HepG2 (cell line): ENCODE results near the gene MRFAP1L1. TPM values are rescaled to one million over a fixed set of nuclear protein-coding genes. Genes with fewer than 3 reads are reported as not detected.
A peak's percentile ranks its signal among the peaks of the same experiment; 100 is the strongest.

Experiments
- ARID2 ChIP-seq: sonication (generic); formaldehyde crosslinking; IDR thresholded peaks from 2 replicates; pipeline ENCODE4 v1.8.1; 2022; ENCODE audit warnings: mild to moderate bottlenecking, missing genetic modification reagents, borderline replicate concordance
- EZH2 ChIP-seq: conservative IDR thresholded peaks from 2 replicates; pipeline ENCODE4 v1.6.1; 2012; ENCODE audit warnings: mild to moderate bottlenecking, low read depth, low read length, moderate library complexity
- FOSL2 ChIP-seq: sonication (generic); formaldehyde crosslinking; IDR thresholded peaks from 2 replicates; pipeline ENCODE4 v1.4.0; 2020; ENCODE audit warnings: missing genetic modification reagents
- FOXJ3 ChIP-seq: sonication (generic); formaldehyde crosslinking; IDR thresholded peaks from 2 replicates; pipeline ENCODE4 v1.4.0; 2020; ENCODE audit warnings: missing genetic modification reagents, mild to moderate bottlenecking, borderline replicate concordance
- HIVEP1 ChIP-seq: sonication (generic); formaldehyde crosslinking; IDR thresholded peaks from 2 replicates; pipeline ENCODE4 v1.4.0; 2020; ENCODE audit warnings: mild to moderate bottlenecking, missing genetic modification reagents
- KLF9 ChIP-seq: IDR thresholded peaks from 2 replicates; pipeline ENCODE4 v1.6.1; 2016; ENCODE audit warnings: low read depth
- NFIB ChIP-seq: sonication (generic); formaldehyde crosslinking; IDR thresholded peaks from 2 replicates; pipeline ENCODE4 v1.9.0; 2021; ENCODE audit warnings: missing genetic modification reagents, mild to moderate bottlenecking, borderline replicate concordance
- POLR2G ChIP-seq: fragments of 200-400 bp; formaldehyde crosslinking; IDR thresholded peaks from 2 replicates; pipeline ENCODE4 v1.6.1; 2018; ENCODE audit warnings: mild to moderate bottlenecking, low read depth, low read length, moderate library complexity
- RELA ChIP-seq: sonication (generic); formaldehyde crosslinking; IDR thresholded peaks from 2 replicates; pipeline ENCODE4 v1.4.0; 2020; ENCODE audit warnings: missing genetic modification reagents
- TEAD3 ChIP-seq: optimal IDR thresholded peaks from 2 replicates; pipeline ENCODE3; 2016; ENCODE audit warnings: borderline replicate concordance
- ZMYM3 ChIP-seq: sonication (generic); formaldehyde crosslinking; IDR thresholded peaks from 2 replicates; pipeline ENCODE4 v1.5.1; 2020; ENCODE audit warnings: mild to moderate bottlenecking, missing genetic modification reagents
- ZNF205 ChIP-seq: IDR thresholded peaks from 2 replicates; pipeline ENCODE4 v1.6.1; 2018; ENCODE audit warnings: missing biosample characterization, missing genetic modification reagents
- ZNF430 ChIP-seq: sonication (generic); formaldehyde crosslinking; IDR thresholded peaks from 2 replicates; pipeline ENCODE4 v1.9.0; 2021; ENCODE audit warnings: mild to moderate bottlenecking, missing genetic modification reagents
- ZNF768 ChIP-seq: sonication (generic); formaldehyde crosslinking; IDR thresholded peaks from 2 replicates; pipeline ENCODE4 v1.4.0; 2020; ENCODE audit warnings: missing genetic modification reagents
- polyA plus RNA-seq, 8 experiments: library from polyadenylated mRNA; depleted of rRNA in 3 of 8; stranded (reverse) in 7 of 8; unstranded in 1 of 8; fragments of >200 nt; fragmentation: Illumina TruSeq in 4 of 8; extraction: Trizol in 4 of 8; gene quantifications; 2 replicates each; pipeline versions ENCODE4 v1.2.1 to v1.2.3, GENCODE V29; 2011 to 2016; ENCODE audit warnings: low read depth in 4 of 8, missing spikeins in 1 of 8, mixed read lengths in 1 of 8; ENCODE audit not compliant: insufficient read depth in 1 of 8
- total RNA-seq, 5 experiments: library from RNA; depleted of rRNA; stranded (reverse); fragments of >200 nt; fragmentation: Illumina TruSeq; extraction: Trizol; gene quantifications; 2 replicates each; pipeline ENCODE4 v1.2.3, GENCODE V29; 2016; ENCODE audit warnings: low read depth in 1 of 5
- TF ChIP-seq, protein P1 (sequence below): IDR thresholded peaks from 2 replicates; pipeline ENCODE4 v1.6.1; 2016; ENCODE audit warnings: mild to moderate bottlenecking
- TF ChIP-seq, protein P2 (sequence below): sonication (generic); formaldehyde crosslinking; IDR thresholded peaks from 2 replicates; pipeline ENCODE4 v1.9.0; 2021; ENCODE audit warnings: missing genetic modification reagents, borderline replicate concordance
- TF ChIP-seq, protein P3 (sequence below): sonication (generic); formaldehyde crosslinking; IDR thresholded peaks from 2 replicates; pipeline ENCODE4 v1.4.0; 2020; ENCODE audit warnings: missing genetic modification reagents
- TF ChIP-seq, protein P4 (sequence below): sonication (generic); formaldehyde crosslinking; IDR thresholded peaks from 2 replicates; pipeline ENCODE4 v1.4.0; 2020; ENCODE audit warnings: missing genetic modification reagents, borderline replicate concordance
- TF ChIP-seq, protein P5 (sequence below): sonication (generic); formaldehyde crosslinking; IDR thresholded peaks from 2 replicates; pipeline ENCODE4 v1.4.0; 2020; ENCODE audit warnings: mild to moderate bottlenecking, missing genetic modification reagents

The MRFAP1L1 gene
- total and polyA plus RNA-seq, 2 of the 13 experiments (the other 11 are each of a cell fraction or from before 2014, with no cell fraction given): 44.8 to 76.6 TPM

DNA sequence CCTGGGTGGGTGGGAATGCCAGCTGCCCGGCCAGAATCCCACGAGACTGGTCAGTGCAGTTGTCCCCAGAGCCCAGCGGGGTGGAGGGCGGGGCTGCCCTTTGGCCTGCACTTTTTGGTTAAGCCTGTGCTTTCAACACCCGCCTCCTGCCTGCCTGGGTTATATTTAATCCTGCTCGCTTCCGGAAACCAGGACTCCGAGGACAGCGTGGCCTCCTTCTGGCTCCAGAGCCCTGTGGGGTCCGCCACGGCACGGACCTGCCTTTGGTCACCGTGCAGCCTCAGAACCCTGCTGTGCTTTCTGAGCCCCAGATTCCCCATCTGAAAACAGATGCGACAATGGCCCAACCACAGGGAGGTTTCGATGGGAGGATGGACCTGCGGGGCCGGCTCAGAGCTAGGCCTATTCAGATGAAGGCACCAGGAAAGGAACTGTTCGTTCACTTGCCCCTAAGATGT, 43.5 kb upstream of the MRFAP1L1 start (continued):
- TF ChIP-seq, protein P1, sequence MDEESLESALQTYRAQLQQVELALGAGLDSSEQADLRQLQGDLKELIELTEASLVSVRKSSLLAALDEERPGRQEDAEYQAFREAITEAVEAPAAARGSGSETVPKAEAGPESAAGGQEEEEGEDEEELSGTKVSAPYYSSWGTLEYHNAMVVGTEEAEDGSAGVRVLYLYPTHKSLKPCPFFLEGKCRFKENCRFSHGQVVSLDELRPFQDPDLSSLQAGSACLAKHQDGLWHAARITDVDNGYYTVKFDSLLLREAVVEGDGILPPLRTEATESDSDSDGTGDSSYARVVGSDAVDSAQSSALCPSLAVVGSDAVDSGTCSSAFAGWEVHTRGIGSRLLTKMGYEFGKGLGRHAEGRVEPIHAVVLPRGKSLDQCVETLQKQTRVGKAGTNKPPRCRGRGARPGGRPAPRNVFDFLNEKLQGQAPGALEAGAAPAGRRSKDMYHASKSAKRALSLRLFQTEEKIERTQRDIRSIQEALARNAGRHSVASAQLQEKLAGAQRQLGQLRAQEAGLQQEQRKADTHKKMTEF (CRISPR knock-in tag): peak; percentile 73; the same call in 1 of the 2 replicates
- TF ChIP-seq KLF9 (CRISPR knock-in tag) (no peak), EZH2 (no peak), TEAD3 (CRISPR knock-in tag) (peak; percentile 41), NFIB (CRISPR knock-in tag) (no peak), ZNF430 (CRISPR knock-in tag) (peak; percentile 88; the same call in 1 of the 2 replicates), FOSL2 (peak; percentile 38), ZNF768 (CRISPR knock-in tag) (peak; percentile 84), HIVEP1 (CRISPR knock-in tag) (peak; percentile 77; the same call in 1 of the 2 replicates), ARID2 (no peak), FOXJ3 (CRISPR knock-in tag) (0 out of 2 replicates have a peak, but pooled peaks have one; percentile 69), POLR2G (peak; percentile 99), ZMYM3 (CRISPR knock-in tag) (peak; percentile 84), RELA (CRISPR knock-in tag) (peak; percentile 71; the same call in 1 of the 2 replicates), ZNF205 (CRISPR knock-in tag) (0 out of 2 replicates have a peak, but pooled peaks have one; percentile 15)
- TF ChIP-seq, protein P2, sequence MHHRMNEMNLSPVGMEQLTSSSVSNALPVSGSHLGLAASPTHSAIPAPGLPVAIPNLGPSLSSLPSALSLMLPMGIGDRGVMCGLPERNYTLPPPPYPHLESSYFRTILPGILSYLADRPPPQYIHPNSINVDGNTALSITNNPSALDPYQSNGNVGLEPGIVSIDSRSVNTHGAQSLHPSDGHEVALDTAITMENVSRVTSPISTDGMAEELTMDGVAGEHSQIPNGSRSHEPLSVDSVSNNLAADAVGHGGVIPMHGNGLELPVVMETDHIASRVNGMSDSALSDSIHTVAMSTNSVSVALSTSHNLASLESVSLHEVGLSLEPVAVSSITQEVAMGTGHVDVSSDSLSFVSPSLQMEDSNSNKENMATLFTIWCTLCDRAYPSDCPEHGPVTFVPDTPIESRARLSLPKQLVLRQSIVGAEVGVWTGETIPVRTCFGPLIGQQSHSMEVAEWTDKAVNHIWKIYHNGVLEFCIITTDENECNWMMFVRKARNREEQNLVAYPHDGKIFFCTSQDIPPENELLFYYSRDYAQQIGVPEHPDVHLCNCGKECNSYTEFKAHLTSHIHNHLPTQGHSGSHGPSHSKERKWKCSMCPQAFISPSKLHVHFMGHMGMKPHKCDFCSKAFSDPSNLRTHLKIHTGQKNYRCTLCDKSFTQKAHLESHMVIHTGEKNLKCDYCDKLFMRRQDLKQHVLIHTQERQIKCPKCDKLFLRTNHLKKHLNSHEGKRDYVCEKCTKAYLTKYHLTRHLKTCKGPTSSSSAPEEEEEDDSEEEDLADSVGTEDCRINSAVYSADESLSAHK: no peak
- TF ChIP-seq, protein P3, sequence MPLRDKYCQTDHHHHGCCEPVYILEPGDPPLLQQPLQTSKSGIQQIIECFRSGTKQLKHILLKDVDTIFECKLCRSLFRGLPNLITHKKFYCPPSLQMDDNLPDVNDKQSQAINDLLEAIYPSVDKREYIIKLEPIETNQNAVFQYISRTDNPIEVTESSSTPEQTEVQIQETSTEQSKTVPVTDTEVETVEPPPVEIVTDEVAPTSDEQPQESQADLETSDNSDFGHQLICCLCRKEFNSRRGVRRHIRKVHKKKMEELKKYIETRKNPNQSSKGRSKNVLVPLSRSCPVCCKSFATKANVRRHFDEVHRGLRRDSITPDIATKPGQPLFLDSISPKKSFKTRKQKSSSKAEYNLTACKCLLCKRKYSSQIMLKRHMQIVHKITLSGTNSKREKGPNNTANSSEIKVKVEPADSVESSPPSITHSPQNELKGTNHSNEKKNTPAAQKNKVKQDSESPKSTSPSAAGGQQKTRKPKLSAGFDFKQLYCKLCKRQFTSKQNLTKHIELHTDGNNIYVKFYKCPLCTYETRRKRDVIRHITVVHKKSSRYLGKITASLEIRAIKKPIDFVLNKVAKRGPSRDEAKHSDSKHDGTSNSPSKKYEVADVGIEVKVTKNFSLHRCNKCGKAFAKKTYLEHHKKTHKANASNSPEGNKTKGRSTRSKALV (CRISPR knock-in tag): peak; percentile 61; the same call in 1 of the 2 replicates
- TF ChIP-seq, protein P4, sequence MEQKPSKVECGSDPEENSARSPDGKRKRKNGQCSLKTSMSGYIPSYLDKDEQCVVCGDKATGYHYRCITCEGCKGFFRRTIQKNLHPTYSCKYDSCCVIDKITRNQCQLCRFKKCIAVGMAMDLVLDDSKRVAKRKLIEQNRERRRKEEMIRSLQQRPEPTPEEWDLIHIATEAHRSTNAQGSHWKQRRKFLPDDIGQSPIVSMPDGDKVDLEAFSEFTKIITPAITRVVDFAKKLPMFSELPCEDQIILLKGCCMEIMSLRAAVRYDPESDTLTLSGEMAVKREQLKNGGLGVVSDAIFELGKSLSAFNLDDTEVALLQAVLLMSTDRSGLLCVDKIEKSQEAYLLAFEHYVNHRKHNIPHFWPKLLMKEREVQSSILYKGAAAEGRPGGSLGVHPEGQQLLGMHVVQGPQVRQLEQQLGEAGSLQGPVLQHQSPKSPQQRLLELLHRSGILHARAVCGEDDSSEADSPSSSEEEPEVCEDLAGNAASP (CRISPR knock-in tag): peak; percentile 76; the same call in 1 of the 2 replicates
- TF ChIP-seq, protein P5, sequence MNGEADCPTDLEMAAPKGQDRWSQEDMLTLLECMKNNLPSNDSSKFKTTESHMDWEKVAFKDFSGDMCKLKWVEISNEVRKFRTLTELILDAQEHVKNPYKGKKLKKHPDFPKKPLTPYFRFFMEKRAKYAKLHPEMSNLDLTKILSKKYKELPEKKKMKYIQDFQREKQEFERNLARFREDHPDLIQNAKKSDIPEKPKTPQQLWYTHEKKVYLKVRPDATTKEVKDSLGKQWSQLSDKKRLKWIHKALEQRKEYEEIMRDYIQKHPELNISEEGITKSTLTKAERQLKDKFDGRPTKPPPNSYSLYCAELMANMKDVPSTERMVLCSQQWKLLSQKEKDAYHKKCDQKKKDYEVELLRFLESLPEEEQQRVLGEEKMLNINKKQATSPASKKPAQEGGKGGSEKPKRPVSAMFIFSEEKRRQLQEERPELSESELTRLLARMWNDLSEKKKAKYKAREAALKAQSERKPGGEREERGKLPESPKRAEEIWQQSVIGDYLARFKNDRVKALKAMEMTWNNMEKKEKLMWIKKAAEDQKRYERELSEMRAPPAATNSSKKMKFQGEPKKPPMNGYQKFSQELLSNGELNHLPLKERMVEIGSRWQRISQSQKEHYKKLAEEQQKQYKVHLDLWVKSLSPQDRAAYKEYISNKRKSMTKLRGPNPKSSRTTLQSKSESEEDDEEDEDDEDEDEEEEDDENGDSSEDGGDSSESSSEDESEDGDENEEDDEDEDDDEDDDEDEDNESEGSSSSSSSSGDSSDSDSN (CRISPR knock-in tag): peak; percentile 79
